MM.1S (cell line): ENCODE results near the gene NHSL2.

Source experiments
- DNase-seq: peaks from one replicate; pipeline ENCODE4 v3.0.0-alpha.2; 2015
- H2AFZ ChIP-seq: fragments of 300-600 bp; sonication (generic); 2 replicates; pipeline ENCODE4 v1.6.0; 2016; ENCODE audit warnings: antibody characterized with exemption, low read length
- H3F3A ChIP-seq: fragments of 300-600 bp; sonication (generic); 2 replicates; pipeline ENCODE4 v1.6.1; 2016; ENCODE audit warnings: mild to moderate bottlenecking, antibody characterized with exemption, low read length, moderate library complexity, mixed read lengths; ENCODE audit not compliant: insufficient read depth
- H3K27ac ChIP-seq: fragments of 300-600 bp; sonication (generic); 2 replicates; pipeline ENCODE4 v1.5.1; 2016; ENCODE audit warnings: mild to moderate bottlenecking, low read length
- H3K27me3 ChIP-seq: fragments of 300-600 bp; sonication (generic); replicated peaks from 2 replicates; pipeline ENCODE4 v1.6.0; 2016; ENCODE audit warnings: low read length; ENCODE audit not compliant: insufficient read depth
- H3K36me3 ChIP-seq: fragments of 300-600 bp; sonication (generic); replicated peaks from 2 replicates; pipeline ENCODE4 v1.6.1; 2016; ENCODE audit warnings: mild to moderate bottlenecking, low read length, mixed read lengths; ENCODE audit not compliant: insufficient read depth
- H3K4me1 ChIP-seq: fragments of 300-600 bp; sonication (generic); 2 replicates; pipeline ENCODE4 v1.6.1; 2016; ENCODE audit warnings: low read length, mixed read lengths
- H3K4me2 ChIP-seq: fragments of 300-600 bp; sonication (generic); 2 replicates; pipeline ENCODE4 v1.6.0; 2016; ENCODE audit warnings: low read depth, low read length
- H3K4me3 ChIP-seq: fragments of 300-600 bp; sonication (generic); 2 replicates; pipeline ENCODE4 v1.5.1; 2016; ENCODE audit warnings: low read length, mixed read lengths
- H3K79me2 ChIP-seq: fragments of 300-600 bp; sonication (generic); 2 replicates; pipeline ENCODE4 v1.6.1; 2016; ENCODE audit warnings: mixed run types, low read length, mixed read lengths
- H3K9ac ChIP-seq: fragments of 300-600 bp; sonication (generic); 2 replicates; pipeline ENCODE4 v1.6.1; 2016; ENCODE audit warnings: low read length, mixed read lengths
- H3K9me2 ChIP-seq: fragments of 300-600 bp; sonication (generic); replicated peaks from 2 replicates; pipeline ENCODE4 v1.6.1; 2016; ENCODE audit warnings: mild to moderate bottlenecking, low read length, mixed read lengths; ENCODE audit not compliant: insufficient read depth
- H3K9me3 ChIP-seq: fragments of 300-600 bp; sonication (generic); replicated peaks from 2 replicates; pipeline ENCODE4 v1.6.1; 2016; ENCODE audit warnings: mild to moderate bottlenecking, low read length, mixed read lengths; ENCODE audit not compliant: insufficient read depth
- H4K20me1 ChIP-seq: fragments of 300-600 bp; sonication (generic); 2 replicates; pipeline ENCODE4 v1.6.1; 2016; ENCODE audit warnings: mild to moderate bottlenecking, low read length, moderate library complexity, mixed read lengths; ENCODE audit not compliant: insufficient read depth
- EZH2 ChIP-seq: fragments of 300-600 bp; sonication (generic); optimal IDR thresholded peaks from 2 replicates; pipeline ENCODE3; 2017; ENCODE audit warnings: low read depth, mild to moderate bottlenecking, antibody characterized with exemption, low read length, mixed read lengths
- EZH2phosphoT487 ChIP-seq: fragments of 300-600 bp; sonication (generic); IDR thresholded peaks from 2 replicates; pipeline ENCODE4 v1.6.1; 2018; ENCODE audit warnings: antibody characterized with exemption, low read length
- TF ChIP-seq, protein P1 (sequence below): fragments of 300-600 bp; sonication (generic); IDR thresholded peaks from 2 replicates; pipeline ENCODE4 v1.5.1; 2016; ENCODE audit warnings: antibody characterized with exemption, low read length, mixed read lengths

Gene NHSL2

DNA sequence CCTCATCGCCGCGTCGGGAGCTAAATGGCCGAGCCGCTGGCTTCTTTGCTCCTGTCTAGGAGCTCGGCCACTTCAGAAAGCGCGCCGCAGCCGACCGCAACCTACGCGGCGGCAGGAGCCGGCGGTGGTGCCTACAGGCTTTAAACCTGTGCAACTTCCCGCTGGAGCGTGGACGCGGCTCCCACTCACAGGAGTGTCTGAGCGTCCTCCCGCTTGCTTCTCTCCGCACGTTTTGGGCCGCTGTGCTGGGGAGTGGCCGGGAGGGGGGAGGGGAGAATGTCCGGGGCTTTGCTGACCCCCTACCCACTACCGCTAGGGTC lies 1.0 kb downstream of the NHSL2 start:
- H3K4me2 ChIP-seq, result peak overlapping the region; percentile 69; the same call in 1 of the 2 replicates
- no peaks in the 10 kb centered on the region for H3K79me2 ChIP-seq
- TF ChIP-seq EZH2phosphoT487 (no peak), EZH2 (no peak)
- TF ChIP-seq, protein P1, sequence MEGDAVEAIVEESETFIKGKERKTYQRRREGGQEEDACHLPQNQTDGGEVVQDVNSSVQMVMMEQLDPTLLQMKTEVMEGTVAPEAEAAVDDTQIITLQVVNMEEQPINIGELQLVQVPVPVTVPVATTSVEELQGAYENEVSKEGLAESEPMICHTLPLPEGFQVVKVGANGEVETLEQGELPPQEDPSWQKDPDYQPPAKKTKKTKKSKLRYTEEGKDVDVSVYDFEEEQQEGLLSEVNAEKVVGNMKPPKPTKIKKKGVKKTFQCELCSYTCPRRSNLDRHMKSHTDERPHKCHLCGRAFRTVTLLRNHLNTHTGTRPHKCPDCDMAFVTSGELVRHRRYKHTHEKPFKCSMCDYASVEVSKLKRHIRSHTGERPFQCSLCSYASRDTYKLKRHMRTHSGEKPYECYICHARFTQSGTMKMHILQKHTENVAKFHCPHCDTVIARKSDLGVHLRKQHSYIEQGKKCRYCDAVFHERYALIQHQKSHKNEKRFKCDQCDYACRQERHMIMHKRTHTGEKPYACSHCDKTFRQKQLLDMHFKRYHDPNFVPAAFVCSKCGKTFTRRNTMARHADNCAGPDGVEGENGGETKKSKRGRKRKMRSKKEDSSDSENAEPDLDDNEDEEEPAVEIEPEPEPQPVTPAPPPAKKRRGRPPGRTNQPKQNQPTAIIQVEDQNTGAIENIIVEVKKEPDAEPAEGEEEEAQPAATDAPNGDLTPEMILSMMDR, result no peak
- H3K27ac ChIP-seq, result no peak overlapping the region
- H3K4me3 ChIP-seq, result peak overlapping the region; percentile 65
- no peaks in the 10 kb centered on the region for H3K36me3 ChIP-seq
- no peak for DNase-seq
- no peaks in the 10 kb centered on the region for H3K27me3 ChIP-seq
- H2AFZ ChIP-seq, result peak overlapping the region; percentile 42; the same call in 1 of the 2 replicates
- no peaks in the 10 kb centered on the region for H3K9me3 ChIP-seq
- H3F3A ChIP-seq, result no peaks in the 10 kb centered on the region
- H3K9ac ChIP-seq, result peak overlapping the region; percentile 53; the same call in 1 of the 2 replicates
- H4K20me1 ChIP-seq, result no peaks in the 10 kb centered on the region
- 0 out of 2 replicates have a peak, but pooled peaks cover 3% of the 10 kb centered on the region for H3K4me1 ChIP-seq
- H3K9me2 ChIP-seq, result no peaks in the 10 kb centered on the region

GRCh38 chrX:71912156-71912555 lies 1.5 kb downstream of the NHSL2 start:
- Histone ChIP-seq H3K79me2 (no peaks in the 10 kb centered on the region), H4K20me1 (no peaks in the 10 kb centered on the region), H3K4me3 (peak overlapping the region; percentile 65; the same call in 1 of the 2 replicates), H3K4me1 (0 out of 2 replicates have a peak, but pooled peaks cover 3% of the 10 kb centered on the region), H3K9me3 (no peaks in the 10 kb centered on the region), H3K27ac (no peak overlapping the region), H3K9me2 (no peaks in the 10 kb centered on the region), H2AFZ (no peak overlapping the region), H3K36me3 (no peaks in the 10 kb centered on the region), H3K4me2 (peak overlapping the region; percentile 69; the same call in 1 of the 2 replicates), H3K27me3 (no peaks in the 10 kb centered on the region), H3F3A (no peaks in the 10 kb centered on the region), H3K9ac (no peak overlapping the region)
- TF ChIP-seq EZH2phosphoT487 (no peak), EZH2 (no peak)
- TF ChIP-seq, protein P1, result no peak
- no peak for DNase-seq

DNA sequence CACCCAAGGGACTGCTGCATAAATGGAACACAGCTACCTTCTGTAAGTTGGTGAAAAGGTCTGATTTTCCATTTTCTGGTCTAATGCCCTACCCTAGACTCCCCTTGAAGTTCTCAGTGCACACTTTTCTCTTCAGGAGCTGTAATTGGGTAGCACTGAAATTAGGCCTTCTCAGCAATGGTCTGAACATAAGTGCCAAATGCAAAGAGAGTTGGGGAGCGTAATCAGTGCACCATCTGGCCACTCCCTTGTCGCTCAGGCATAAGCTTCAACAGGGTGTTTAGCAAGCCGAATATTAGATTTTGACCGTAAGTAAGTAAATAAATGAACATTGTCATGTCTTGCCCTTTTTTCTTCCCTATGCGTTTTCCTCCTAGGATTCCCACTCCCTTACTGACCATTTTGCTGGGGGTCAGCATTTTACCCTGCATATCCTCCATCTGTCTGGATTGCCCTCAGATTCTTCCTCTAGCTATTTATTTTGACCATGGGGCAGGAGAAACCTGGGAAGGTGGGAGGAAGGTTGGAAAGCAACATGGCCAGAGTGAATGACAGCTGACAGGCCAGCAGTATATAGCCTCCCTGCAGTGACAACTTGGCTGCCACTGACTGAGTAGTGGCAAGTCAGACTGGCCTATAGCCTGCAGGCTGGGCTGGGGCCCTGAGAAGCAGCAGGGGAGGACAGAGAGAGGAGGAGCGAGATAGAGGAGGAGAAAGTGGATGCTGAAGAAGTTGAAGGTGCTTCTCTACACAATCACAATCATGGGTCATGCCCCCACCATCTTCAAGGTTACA lies 2.7 kb downstream of the NHSL2 start:
- no peak overlapping the region for H3K9ac ChIP-seq
- H3K9me3 ChIP-seq, result no peaks in the 10 kb centered on the region
- no peak overlapping the region for H2AFZ ChIP-seq
- no peaks in the 10 kb centered on the region for H4K20me1 ChIP-seq
- no peaks in the 10 kb centered on the region for H3F3A ChIP-seq
- no peaks in the 10 kb centered on the region for H3K27me3 ChIP-seq
- H3K4me1 ChIP-seq, result 0 out of 2 replicates have a peak, but pooled peaks cover 3% of the 10 kb centered on the region
- no peaks in the 10 kb centered on the region for H3K9me2 ChIP-seq
- no peak overlapping the region for H3K27ac ChIP-seq
- H3K4me3 ChIP-seq, result no peak overlapping the region
- DNase-seq, result no peak
- H3K79me2 ChIP-seq, result no peaks in the 10 kb centered on the region
- no peak overlapping the region for H3K4me2 ChIP-seq
- no peaks in the 10 kb centered on the region for H3K36me3 ChIP-seq
- TF ChIP-seq EZH2, result no peak
- TF ChIP-seq EZH2phosphoT487, result no peak
- TF ChIP-seq, protein P1, result no peak
